Transverse colon (tissue), 4 donors: ENCODE data around the gene ZNF784.

ENCODE experiments used
- CTCF ChIP-seq, 5 experiments: fragments of 200-600 bp in 3 of 5; fragments of 450-650 bp in 2 of 5; sonication (generic) in 3 of 5; IDR thresholded peaks; 1 replicate in 2 of 5; 2 replicates in 3 of 5; pipeline ENCODE4 v1.5.1; 2016 to 2017; ENCODE audit warnings: antibody characterized with exemption in 5 of 5, inconsistent platforms in 3 of 5, mild to moderate bottlenecking in 2 of 5, moderate library complexity in 1 of 5
- EP300 ChIP-seq: sonication (generic); formaldehyde crosslinking; IDR thresholded peaks from one replicate; pipeline ENCODE4 v1.6.1; 2017; ENCODE audit warnings: antibody characterized with exemption, low read depth
- POLR2A ChIP-seq: fragments of 450-650 bp; IDR thresholded peaks from one replicate; pipeline ENCODE4 v1.6.1; 2016; ENCODE audit warnings: antibody characterized with exemption, mild to moderate bottlenecking, moderate library complexity
- POLR2AphosphoS5 ChIP-seq, 3 donors: sonication (generic); formaldehyde crosslinking; IDR thresholded peaks; one replicate each; pipeline ENCODE4 v1.6.1; 2016; ENCODE audit warnings: antibody characterized with exemption in 3 of 3

DNA sequence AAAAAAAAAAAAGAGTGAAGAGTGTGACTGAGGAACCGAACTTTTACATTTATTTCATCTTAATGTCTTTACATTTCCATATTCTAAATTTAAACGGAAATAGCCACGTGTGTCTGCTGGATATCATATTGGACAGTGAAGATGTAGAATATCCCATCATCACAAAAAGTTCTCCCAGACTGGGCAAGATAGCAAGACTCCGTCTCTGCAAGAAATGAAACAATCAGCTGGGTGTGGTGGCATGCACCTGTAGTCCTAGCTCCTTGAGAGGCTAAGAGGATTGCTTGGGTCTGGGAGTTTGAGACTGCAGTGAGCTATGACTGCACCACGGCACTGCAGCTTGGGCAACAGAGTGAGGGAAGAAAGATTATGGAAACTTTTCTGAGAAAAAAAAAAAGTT is 47.6 kb downstream of the ZNF784 start:
- TF ChIP-seq CTCF (IDR thresholded peaks at IDR 0.05), result no peak
- TF ChIP-seq POLR2AphosphoS5 (IDR thresholded peaks at IDR 0.05), result no peak
- no peak for TF ChIP-seq POLR2A
- TF ChIP-seq EP300, result no peak
